ENCODE results near the gene RXRG. TPM values are rescaled to one million over a fixed set of nuclear protein-coding genes. Genes with fewer than 3 reads are reported as not detected.

Gene RXRG
- total RNA-seq, 1 donor from 2014 or later: not detected

DNA sequence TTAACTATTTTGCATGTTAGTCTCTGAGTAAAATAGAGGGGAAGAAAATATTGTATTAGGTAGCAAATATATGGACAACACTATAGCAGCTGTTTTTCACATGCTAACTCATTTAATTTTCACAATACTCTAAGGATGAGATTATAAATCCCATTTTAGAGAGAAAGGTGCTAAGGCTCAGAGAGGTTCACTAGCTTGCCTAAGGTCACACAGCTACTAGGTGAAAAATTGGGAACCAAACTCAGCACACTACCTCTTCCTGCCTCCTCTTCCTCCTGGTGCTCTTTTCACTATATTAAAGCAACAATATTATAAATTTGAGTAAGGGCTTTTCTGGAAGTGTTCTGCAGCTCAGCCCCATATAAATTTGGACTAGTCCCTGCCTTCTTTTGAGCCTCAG is 2.3 kb downstream of the RXRG start:
- no peak overlapping the region for H3K27ac Mint-ChIP-seq (ENCODE audit: unreplicated experiment)
- H3K36me3 Mint-ChIP-seq (ENCODE audit: unreplicated experiment): no peaks in the 10 kb centered on the region
- H3K9me3 Mint-ChIP-seq (ENCODE audit: unreplicated experiment): no peaks in the 10 kb centered on the region
- peaks cover 16% of the 10 kb centered on the region for H3K27me3 Mint-ChIP-seq (ENCODE audit: unreplicated experiment)
- H3K4me3 Mint-ChIP-seq (ENCODE audit: unreplicated experiment): no peak overlapping the region
- H3K4me1 Mint-ChIP-seq (ENCODE audit: unreplicated experiment): no peaks in the 10 kb centered on the region
- no peak for DNase-seq (ENCODE audit: extremely low spot score, unreplicated experiment)
- TF ChIP-seq, protein P1, sequence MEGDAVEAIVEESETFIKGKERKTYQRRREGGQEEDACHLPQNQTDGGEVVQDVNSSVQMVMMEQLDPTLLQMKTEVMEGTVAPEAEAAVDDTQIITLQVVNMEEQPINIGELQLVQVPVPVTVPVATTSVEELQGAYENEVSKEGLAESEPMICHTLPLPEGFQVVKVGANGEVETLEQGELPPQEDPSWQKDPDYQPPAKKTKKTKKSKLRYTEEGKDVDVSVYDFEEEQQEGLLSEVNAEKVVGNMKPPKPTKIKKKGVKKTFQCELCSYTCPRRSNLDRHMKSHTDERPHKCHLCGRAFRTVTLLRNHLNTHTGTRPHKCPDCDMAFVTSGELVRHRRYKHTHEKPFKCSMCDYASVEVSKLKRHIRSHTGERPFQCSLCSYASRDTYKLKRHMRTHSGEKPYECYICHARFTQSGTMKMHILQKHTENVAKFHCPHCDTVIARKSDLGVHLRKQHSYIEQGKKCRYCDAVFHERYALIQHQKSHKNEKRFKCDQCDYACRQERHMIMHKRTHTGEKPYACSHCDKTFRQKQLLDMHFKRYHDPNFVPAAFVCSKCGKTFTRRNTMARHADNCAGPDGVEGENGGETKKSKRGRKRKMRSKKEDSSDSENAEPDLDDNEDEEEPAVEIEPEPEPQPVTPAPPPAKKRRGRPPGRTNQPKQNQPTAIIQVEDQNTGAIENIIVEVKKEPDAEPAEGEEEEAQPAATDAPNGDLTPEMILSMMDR (IDR thresholded peaks at IDR 0.05): no peak

DNA sequence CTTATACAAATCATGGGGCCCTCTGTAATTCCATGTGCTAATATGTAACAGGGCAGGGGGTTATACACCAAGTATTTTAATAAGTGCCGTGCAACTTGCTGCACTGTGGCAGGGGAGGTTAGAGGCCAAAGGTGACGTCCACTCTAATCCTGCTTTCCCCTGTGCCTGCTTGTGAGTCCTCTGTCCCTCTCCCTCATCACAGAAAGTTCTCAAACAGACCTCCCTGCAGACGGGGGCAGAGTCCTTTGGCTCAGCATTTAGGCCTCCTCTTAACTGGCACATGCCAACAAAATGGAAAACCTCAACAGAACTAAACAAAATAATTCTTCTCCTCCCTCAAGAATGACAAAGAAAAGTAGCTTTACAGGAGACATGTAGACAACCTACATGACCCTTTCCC is 2.9 kb downstream of the RXRG start:
- Mint-ChIP-seq H3K4me3 (ENCODE audit: unreplicated experiment) (no peak overlapping the region), H3K27me3 (ENCODE audit: unreplicated experiment) (peaks cover 12% of the 10 kb centered on the region), H3K9me3 (ENCODE audit: unreplicated experiment) (no peaks in the 10 kb centered on the region), H3K4me1 (ENCODE audit: unreplicated experiment) (no peaks in the 10 kb centered on the region), H3K27ac (ENCODE audit: unreplicated experiment) (no peak overlapping the region), H3K36me3 (ENCODE audit: unreplicated experiment) (no peaks in the 10 kb centered on the region)
- DNase-seq (ENCODE audit: extremely low spot score, unreplicated experiment): no peak
- TF ChIP-seq, protein P1 (IDR thresholded peaks at IDR 0.05): no peak

DNA sequence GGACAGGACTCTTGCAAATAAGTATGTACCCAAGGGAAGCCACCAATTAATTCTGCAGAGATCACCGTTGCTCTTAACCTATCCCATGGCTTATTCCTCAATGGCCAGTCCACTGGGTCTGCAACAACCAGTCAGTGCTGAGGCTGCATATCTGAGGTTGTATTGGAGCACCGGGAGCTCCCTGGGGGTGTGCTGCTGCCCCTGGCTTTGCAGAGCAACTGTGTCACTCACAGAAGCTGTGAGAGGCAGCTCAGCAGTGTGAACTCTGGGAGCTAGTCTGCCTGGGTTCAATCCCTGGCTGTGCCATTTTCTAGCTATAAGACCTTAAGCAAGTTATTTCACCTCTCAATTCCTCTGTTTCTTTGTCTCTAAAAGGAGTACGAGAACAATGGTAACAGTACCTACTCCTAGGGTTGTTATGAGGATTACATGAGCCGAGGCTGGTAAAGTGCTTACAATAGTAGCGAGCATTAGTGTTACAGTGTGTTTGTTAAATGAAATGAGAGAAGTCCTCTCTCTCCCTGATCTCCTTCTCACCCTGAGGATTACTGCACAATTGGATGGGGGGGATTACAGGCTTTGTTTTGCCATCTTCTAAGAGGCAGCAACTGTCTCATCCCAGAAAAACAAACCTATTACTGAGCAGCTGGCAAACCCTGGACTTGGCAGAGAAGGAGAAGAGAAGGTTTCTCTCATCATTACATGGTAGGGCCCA is 3.6 kb downstream of the RXRG start:
- no peak overlapping the region for H3K4me3 Mint-ChIP-seq (ENCODE audit: unreplicated experiment)
- H3K9me3 Mint-ChIP-seq (ENCODE audit: unreplicated experiment): no peaks in the 10 kb centered on the region
- H3K27me3 Mint-ChIP-seq (ENCODE audit: unreplicated experiment): peaks cover 15% of the 10 kb centered on the region
- no peak for DNase-seq (ENCODE audit: extremely low spot score, unreplicated experiment)
- H3K27ac Mint-ChIP-seq (ENCODE audit: unreplicated experiment): no peak overlapping the region
- no peaks in the 10 kb centered on the region for H3K36me3 Mint-ChIP-seq (ENCODE audit: unreplicated experiment)
- H3K4me1 Mint-ChIP-seq (ENCODE audit: unreplicated experiment): no peaks in the 10 kb centered on the region
- TF ChIP-seq, protein P1 (IDR thresholded peaks at IDR 0.05): no peak

DNA sequence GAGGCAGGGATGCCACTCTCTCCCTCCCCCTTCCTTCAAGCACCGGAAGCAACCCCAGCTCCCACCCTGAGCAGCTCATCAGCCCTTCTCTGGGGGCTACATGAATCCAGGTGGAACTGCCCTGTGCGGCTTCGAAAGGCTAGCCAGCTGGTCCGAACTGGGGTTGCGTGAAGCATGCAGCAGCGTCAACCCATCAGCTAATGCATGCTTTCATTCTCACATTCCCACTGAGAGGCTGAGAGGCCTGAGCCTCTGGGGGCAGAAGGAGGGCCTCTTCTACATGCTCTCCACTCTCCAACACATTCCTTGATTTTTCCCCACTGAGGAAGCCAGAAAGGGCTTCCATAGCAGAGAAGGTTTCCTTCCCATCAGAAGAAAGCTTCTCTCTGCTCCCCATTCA is 5.6 kb downstream of the RXRG start:
- no peak overlapping the region for H3K27ac Mint-ChIP-seq (ENCODE audit: unreplicated experiment)
- TF ChIP-seq, protein P1 (IDR thresholded peaks at IDR 0.05): no peak
- no peak for DNase-seq (ENCODE audit: extremely low spot score, unreplicated experiment)
- no peak overlapping the region for H3K4me3 Mint-ChIP-seq (ENCODE audit: unreplicated experiment)
- no peaks in the 10 kb centered on the region for H3K9me3 Mint-ChIP-seq (ENCODE audit: unreplicated experiment)
- no peaks in the 10 kb centered on the region for H3K36me3 Mint-ChIP-seq (ENCODE audit: unreplicated experiment)
- peaks cover 15% of the 10 kb centered on the region for H3K27me3 Mint-ChIP-seq (ENCODE audit: unreplicated experiment)
- no peaks in the 10 kb centered on the region for H3K4me1 Mint-ChIP-seq (ENCODE audit: unreplicated experiment)

DNA sequence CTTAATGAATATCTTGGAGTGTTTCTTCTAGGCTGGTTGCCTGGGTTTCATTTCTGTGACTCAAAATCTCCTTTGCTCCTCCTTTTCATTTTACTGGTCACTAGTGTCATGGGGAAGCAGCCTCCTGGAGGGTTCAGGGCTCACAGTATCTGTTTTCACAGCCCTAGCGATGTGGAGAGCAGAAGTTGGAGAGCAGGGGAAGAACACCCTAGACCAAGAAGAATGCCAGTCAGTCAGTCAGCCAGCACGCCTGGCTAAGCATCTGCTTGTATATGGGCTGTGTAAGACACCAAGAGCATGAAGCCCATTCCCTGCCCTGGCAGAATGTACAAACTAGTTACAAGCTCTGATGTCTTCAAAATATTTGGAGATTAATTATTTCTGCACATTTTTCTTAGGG is 7.9 kb downstream of the RXRG start:
- DNase-seq (ENCODE audit: extremely low spot score, unreplicated experiment): no peak
- H3K4me1 Mint-ChIP-seq (ENCODE audit: unreplicated experiment): no peaks in the 10 kb centered on the region
- TF ChIP-seq, protein P1 (IDR thresholded peaks at IDR 0.05): no peak
- no peak overlapping the region for H3K4me3 Mint-ChIP-seq (ENCODE audit: unreplicated experiment)
- H3K9me3 Mint-ChIP-seq (ENCODE audit: unreplicated experiment): no peaks in the 10 kb centered on the region
- no peaks in the 10 kb centered on the region for H3K36me3 Mint-ChIP-seq (ENCODE audit: unreplicated experiment)
- no peak overlapping the region for H3K27ac Mint-ChIP-seq (ENCODE audit: unreplicated experiment)
- peaks cover 15% of the 10 kb centered on the region for H3K27me3 Mint-ChIP-seq (ENCODE audit: unreplicated experiment)

All from osteocyte (in vitro differentiated cells).